GM12878 (cell line): ENCODE measurements around the gene A1BG. TPM values are rescaled to one million over a fixed set of nuclear protein-coding genes. Genes with fewer than 3 reads are reported as not detected.

ENCODE experiments used
- CEBPZ ChIP-seq: fragments of 150-350 bp; IDR thresholded peaks from 2 replicates; pipeline ENCODE4 v1.6.1; 2016; ENCODE audit warnings: low read depth, low read length
- KAT2A ChIP-seq: conservative IDR thresholded peaks from 2 replicates; pipeline ENCODE4 v1.6.1; 2011; ENCODE audit warnings: low read depth, low read length; ENCODE audit not compliant: control insufficient read depth
- MTA3 ChIP-seq: IDR thresholded peaks from 2 replicates; pipeline ENCODE4 v1.6.1; 2012; ENCODE audit warnings: low read length, inconsistent platforms, borderline replicate concordance
- NFIC ChIP-seq: IDR thresholded peaks from 2 replicates; pipeline ENCODE4 v1.6.1; 2012; ENCODE audit warnings: low read depth, mild to moderate bottlenecking, inconsistent platforms, low read length, moderate library complexity
- NKRF ChIP-seq: fragments of 450-650 bp; conservative IDR thresholded peaks from 2 replicates; pipeline ENCODE4 v1.6.1; 2017; ENCODE audit warnings: mild to moderate bottlenecking, moderate library complexity
- NR2C1 ChIP-seq: fragments of 450-650 bp; IDR thresholded peaks from 2 replicates; pipeline ENCODE4 v1.6.1; 2017; ENCODE audit warnings: antibody characterized with exemption, mild to moderate bottlenecking, moderate library complexity
- PKNOX1 ChIP-seq: fragments of 450-650 bp; IDR thresholded peaks from 2 replicates; pipeline ENCODE4 v1.6.1; 2016; ENCODE audit warnings: mild to moderate bottlenecking
- POLR2AphosphoS5 ChIP-seq: IDR thresholded peaks from 2 replicates; pipeline ENCODE4 v1.6.1; 2011; ENCODE audit warnings: mild to moderate bottlenecking, low read length, inconsistent platforms
- RFX5 ChIP-seq: IDR thresholded peaks from 2 replicates; pipeline ENCODE4 v1.6.1; 2011; ENCODE audit warnings: low read depth, low read length, improper control_type of control experiment
- SP1 ChIP-seq: IDR thresholded peaks from one replicate; pipeline ENCODE4 v1.6.1; 2011; ENCODE audit warnings: low read depth, low read length
- SREBF2 ChIP-seq: IDR thresholded peaks from 2 replicates; pipeline ENCODE4 v1.6.1; 2012; ENCODE audit warnings: mild to moderate bottlenecking, low read length
- TARDBP ChIP-seq: IDR thresholded peaks from 2 replicates; pipeline ENCODE4 v1.6.1; 2016; ENCODE audit warnings: borderline replicate concordance
- ZNF592 ChIP-seq: fragments of 450-650 bp; IDR thresholded peaks from 2 replicates; pipeline ENCODE4 v1.6.1; 2017; ENCODE audit warnings: mild to moderate bottlenecking, moderate library complexity
- ZNF687 ChIP-seq: fragments of 450-650 bp; IDR thresholded peaks from 2 replicates; pipeline ENCODE4 v1.6.1; 2017; ENCODE audit warnings: mild to moderate bottlenecking, moderate library complexity
- polyA plus RNA-seq, 11 experiments: library from polyadenylated mRNA; depleted of rRNA in 4 of 11; unstranded in 6 of 11; stranded (reverse) in 5 of 11; fragments of >200 nt; fragmentation: Nextera tagmentation in 4 of 11; fragmentation: Illumina TruSeq in 1 of 11; extraction: Ambion mirVana in 4 of 11; extraction: Trizol in 1 of 11; gene quantifications; 1 replicate in 1 of 11; 2 replicates in 10 of 11; pipeline versions ENCODE4 v1.2.1 to v1.2.3, GENCODE V29; 2011 to 2016; ENCODE audit warnings: inconsistent platforms in 2 of 11, missing spikeins in 2 of 11, low read depth in 1 of 11
- total RNA-seq, 4 experiments: library from RNA; depleted of rRNA in 3 of 4; stranded (reverse); fragments of >200 nt in 3 of 4; fragmentation: Illumina TruSeq in 1 of 4; extraction: Trizol in 1 of 4; gene quantifications; 2 replicates each; pipeline versions ENCODE4 v1.2.1 to v1.2.3, GENCODE V29; 2013 to 2021

A1BG gene
- total and polyA plus RNA-seq, 10 of the 15 experiments (the other 5 are each of a cell fraction or from before 2014, with no cell fraction given) = 0.34 to 29.6 (median 11.8) TPM

GRCh38 chr19:58386576-58387337 lies 33.5 kb upstream of the A1BG start, which contains the start of gene RPS5 (continued):
- no peak for TF ChIP-seq RFX5
- no peak for TF ChIP-seq ZNF592
- TF ChIP-seq CEBPZ = no peak
- TF ChIP-seq NKRF = peak; percentile 63
- TF ChIP-seq NR2C1 = peak; percentile 99
- TF ChIP-seq ZNF687 = peak; percentile 77; the same call in 1 of the 2 replicates
- peak; percentile 14; the same call in 1 of the 2 replicates for TF ChIP-seq NFIC
- TF ChIP-seq KAT2A = no peak
- no peak for TF ChIP-seq TARDBP
- TF ChIP-seq SP1 = peak; percentile 85
- TF ChIP-seq POLR2AphosphoS5 = peak; percentile 99
- TF ChIP-seq MTA3 = peak; percentile 62; the same call in 1 of the 2 replicates
- TF ChIP-seq PKNOX1 = peak; percentile 76
- TF ChIP-seq SREBF2 = peak; percentile 33; the same call in 1 of the 2 replicates
